G401 (cell line): ENCODE data around the gene GOLM1. TPM values are rescaled to one million over a fixed set of nuclear protein-coding genes. Genes with fewer than 3 reads are reported as not detected.

Experiments used
- DNase-seq: peaks from one replicate; pipeline ENCODE4 v3.0.0-alpha.2; 2015; ENCODE audit warnings: low spot score
- in situ Hi-C: cut with HindIII; loops from 2 replicates; pipeline ENCODE4 v1.10.0; 2016; ENCODE audit warnings: low sequenced_read_pairs, mixed read lengths
- total RNA-seq: library from RNA; depleted of rRNA; stranded (reverse); fragments of >200 nt; shearing (Covaris generic); gene quantifications from 2 replicates; pipeline ENCODE4 v1.2.3, GENCODE V29; 2014

The GOLM1 gene
- total RNA-seq, 1 experiment from 2014 or later, result 39.9 TPM

- no peak for DNase-seq
- in situ Hi-C loops, result no loop called here
Measured at GRCh38 chr9:86093788-86094555, 5.4 kb downstream of the GOLM1 start.

DNA sequence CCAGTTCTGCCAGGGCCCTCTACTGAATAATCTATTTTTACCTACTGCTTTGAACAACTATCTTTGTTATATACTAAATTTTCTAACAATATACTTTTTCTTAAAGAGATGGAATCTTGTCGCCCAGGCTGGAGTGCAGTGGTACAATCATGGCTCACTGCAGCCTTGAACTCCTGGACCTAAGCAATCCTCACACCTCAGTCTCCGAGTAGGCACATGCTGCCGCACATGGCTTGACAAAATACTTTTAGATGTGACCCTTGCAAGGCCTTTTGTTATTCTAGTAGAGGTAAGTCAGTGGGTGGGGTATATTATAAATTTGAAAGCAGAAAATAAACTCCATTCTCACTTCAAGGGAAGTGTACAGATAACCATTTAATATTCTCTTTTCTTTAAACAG, 7.9 kb downstream of the GOLM1 start:
- no peak for DNase-seq
- in situ Hi-C loops, result no loop called here

DNA sequence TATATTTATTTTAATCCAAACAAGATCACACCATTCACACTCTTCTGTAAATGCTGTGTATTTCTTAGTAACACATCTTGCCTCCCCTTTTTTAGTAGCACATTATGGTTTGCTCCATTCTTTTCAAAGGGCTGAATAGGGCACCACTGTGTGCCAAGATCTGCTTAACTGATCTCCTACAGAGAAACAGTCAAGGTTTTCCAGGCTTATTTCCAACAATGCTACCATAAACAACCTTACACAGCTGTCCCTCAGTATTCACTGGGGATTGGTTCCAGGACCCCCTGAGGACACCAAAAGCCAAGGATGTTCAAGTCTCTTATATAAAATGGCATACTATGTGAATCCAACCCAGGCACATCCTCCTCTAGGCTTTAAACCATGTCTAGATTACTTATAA, 16.5 kb downstream of the GOLM1 start:
- in situ Hi-C loops, result no loop called here

DNA sequence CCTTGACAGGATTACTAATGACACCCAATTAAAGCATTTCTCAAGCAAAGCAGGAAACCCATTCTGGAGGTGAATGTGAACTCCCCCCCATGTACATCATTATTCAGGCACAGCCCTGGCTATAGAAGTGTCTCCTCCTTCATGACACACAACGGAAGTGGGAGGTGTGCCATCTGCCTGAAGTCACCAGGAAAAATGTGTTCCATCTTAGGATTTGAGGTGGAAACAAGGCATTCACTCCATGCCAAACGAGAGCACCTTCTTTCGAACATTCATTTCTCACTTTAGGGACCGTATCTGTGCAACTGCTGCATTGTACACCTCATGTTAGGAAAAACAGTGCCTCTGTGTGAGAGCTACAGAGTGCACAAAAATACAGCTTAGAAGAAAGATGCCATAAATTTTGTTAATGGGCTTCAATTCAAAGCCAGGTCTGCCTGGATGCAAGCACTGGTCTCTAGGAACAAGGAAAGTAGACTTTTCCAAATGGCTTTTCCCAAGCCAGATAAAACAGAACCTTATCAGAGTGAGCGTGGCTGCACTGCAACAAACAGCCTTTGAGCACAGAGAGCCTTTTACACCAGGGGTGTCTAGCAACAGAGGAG, 19.4 kb downstream of the GOLM1 start:
- peak; percentile 80 for DNase-seq
- in situ Hi-C loops, result no loop called here

More for the DNA sequence above, 16.5 kb downstream of the GOLM1 start:
- peak; percentile 88 for DNase-seq

GRCh38 chr9:86079421-86079831, 19.9 kb downstream of the GOLM1 start:
- peak; percentile 64 for DNase-seq
- in situ Hi-C loops, result no loop called here

DNA sequence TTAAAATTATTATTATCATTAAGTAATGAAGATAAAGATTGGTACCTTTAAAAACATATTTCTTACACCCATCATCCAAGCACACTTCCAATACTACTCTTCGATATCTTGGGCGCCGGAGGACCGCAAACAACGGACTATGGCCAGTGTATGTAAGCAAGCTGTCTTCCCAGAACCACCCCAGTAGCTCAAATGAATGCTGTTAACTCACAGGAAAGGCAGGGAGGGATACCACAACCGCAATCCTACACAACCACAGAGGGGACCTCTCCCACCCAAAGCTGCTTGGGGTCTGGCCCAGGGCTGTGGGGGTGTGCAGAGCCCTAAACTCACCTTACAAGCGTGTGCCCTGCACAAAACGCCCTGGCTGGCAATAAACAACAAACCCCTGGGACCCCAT, 20.6 kb downstream of the GOLM1 start:
- in situ Hi-C loops, result no loop called here

DNA sequence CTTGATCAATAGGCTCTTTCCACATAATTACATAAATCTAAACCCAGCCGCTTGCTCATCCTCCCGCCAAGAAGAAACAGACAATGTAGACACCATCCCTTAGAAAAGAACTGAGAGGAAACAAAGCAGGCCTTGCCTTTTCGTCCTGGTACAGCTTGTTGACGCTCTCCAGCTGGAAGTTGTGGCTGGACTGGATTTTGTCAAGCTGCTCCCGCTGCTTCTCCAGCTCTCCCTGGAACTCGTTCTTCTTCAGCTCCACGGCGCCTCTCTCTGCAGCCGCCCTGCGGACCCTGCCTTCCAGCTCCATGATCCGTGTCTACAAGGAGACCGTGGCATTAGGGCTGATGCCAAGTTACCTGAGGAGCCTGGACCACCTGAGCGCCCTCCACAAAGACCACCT, 22.1 kb downstream of the GOLM1 start:
- in situ Hi-C loops, result no loop called here
- DNase-seq, result peak; percentile 79

More for the DNA sequence above, 20.6 kb downstream of the GOLM1 start:
- no peak for DNase-seq

- DNase-seq, result no peak
- in situ Hi-C loops, result no loop called here
Measured at GRCh38 chr9:86075132-86076109, 23.9 kb downstream of the GOLM1 start.

GRCh38 chr9:86073839-86074238, 25.5 kb downstream of the GOLM1 start:
- DNase-seq, result no peak
- in situ Hi-C loops, result no loop called here

- in situ Hi-C loops, result no loop called here
- DNase-seq, result no peak
Measured at GRCh38 chr9:86072394-86072877, 26.9 kb downstream of the GOLM1 start.

GRCh38 chr9:86069206-86069869, 30.0 kb downstream of the GOLM1 start:
- DNase-seq, result no peak
- in situ Hi-C loops, result no loop called here

- in situ Hi-C loops, result no loop called here
- DNase-seq, result peak; percentile 94
Measured at GRCh38 chr9:86064220-86064619, 35.1 kb downstream of the GOLM1 start.

DNA sequence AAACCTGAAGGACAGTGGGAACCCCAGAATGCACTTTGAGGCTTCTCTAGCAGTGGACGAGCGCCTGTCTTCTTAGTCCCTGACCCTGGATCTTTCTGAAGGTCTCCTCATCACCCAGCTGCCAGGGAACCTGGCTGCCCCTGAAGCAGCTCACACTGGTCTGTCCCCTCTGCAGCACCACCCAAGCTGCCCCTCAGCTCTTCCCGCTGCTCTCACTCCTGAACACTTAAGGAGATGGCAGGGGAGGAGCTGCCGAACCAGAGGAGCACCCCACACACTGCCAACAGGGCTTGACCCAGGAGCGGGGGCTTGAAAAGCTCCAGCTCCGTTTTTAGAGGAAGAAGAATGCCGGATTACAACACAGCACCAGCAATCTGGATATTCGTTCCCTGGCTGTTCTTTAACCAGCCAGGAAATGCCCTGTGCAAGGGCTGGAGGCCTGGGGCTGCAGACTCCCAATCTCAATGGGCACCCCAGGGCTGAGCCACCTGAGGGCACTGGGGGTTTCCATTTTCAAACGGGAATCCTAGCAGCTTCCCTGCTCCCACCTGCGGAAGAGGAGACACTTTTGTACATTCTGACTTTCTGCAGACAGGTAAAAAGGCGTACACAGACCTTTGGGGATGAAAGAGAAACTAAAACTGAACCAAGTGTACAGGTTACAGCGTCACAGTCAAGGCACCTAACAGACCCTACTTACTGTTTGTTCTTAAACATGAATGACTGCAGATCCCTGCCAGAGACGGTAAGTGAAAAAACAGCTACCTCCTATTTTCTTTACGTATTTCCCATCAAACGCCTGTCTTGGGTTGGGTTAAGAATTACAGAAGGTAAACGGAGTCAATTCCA, 36.3 kb downstream of the GOLM1 start:
- no peak for DNase-seq
- in situ Hi-C loops, result no loop called here

DNA sequence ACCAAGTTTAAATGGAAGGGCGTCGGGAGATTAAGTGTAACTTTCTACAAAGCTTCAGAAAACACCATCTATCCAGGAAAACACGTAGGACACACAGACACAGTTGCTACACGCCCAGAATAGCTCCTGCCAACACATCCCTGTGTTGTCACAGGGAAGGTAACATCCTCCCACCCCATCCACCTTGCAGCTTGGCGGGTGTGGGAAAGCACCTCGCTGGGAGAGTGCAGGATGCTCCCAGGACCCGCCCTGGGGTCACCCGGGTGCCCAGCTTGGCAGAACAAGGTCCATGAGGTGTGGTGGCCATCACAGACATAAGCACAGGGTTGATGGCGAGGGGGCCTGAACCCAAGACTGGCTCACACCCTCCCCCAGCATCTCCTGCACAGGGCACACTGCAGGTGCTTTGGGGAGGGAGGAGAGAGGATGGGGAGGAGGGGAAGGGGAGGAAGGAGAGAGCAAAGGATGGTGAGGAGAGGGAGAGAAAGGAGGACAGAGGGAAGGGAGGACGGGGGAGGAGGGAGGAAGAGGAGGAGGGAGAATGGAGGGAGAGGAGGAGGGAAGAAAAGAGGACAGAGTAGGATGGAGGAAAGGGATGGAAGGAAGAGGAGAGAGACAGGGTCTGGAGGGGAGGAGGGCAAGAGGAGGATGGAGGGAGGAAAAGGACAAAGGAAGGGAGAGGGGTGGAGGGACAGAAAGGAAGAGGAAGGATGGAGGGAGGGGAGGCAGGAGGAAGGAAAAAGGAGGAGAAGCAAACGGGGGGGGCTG, 37.2 kb downstream of the GOLM1 start:
- no peak for DNase-seq
- in situ Hi-C loops, result no loop called here

DNA sequence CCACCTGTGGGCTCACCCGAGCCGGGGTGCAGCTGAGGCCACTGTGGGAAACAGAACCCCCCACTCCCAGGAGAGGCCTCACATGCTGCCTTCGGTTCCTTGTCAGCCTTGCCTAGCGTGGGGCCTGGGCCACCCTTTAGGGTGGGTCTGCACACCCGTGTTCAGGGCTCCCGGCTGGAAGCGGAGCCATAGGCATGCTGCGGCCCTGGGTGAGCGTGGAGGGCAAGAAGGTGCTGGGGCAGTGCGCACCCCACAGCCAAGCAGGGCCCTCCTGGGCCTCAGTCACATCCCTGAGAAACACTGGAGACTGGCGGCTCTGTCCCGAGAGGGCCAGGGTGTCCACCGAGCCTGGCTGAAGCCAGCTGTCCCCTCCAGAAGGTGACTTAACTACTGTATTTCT, 41.9 kb downstream of the GOLM1 start:
- DNase-seq, result no peak
- in situ Hi-C loops, result no loop called here

DNA sequence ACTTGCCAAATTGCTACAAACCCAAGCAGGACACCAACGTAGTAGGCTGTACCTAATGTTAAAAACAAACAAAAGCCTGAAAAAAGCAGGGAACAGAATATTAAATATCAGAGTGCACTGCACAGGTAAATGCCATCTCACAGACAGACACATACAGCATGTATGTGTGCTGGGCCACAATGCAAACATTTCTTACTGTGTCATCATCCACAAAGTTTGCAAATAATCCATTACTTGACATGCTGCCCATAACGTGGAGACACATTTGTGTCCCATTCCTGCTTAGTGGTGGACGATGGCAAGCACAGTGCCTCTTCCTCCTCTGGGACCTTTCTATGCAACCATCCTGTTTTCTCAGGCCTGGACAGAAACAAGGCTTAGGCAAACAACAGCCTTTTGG, 44.7 kb downstream of the GOLM1 start:
- DNase-seq, result no peak
- in situ Hi-C loops, result no loop called here

DNA sequence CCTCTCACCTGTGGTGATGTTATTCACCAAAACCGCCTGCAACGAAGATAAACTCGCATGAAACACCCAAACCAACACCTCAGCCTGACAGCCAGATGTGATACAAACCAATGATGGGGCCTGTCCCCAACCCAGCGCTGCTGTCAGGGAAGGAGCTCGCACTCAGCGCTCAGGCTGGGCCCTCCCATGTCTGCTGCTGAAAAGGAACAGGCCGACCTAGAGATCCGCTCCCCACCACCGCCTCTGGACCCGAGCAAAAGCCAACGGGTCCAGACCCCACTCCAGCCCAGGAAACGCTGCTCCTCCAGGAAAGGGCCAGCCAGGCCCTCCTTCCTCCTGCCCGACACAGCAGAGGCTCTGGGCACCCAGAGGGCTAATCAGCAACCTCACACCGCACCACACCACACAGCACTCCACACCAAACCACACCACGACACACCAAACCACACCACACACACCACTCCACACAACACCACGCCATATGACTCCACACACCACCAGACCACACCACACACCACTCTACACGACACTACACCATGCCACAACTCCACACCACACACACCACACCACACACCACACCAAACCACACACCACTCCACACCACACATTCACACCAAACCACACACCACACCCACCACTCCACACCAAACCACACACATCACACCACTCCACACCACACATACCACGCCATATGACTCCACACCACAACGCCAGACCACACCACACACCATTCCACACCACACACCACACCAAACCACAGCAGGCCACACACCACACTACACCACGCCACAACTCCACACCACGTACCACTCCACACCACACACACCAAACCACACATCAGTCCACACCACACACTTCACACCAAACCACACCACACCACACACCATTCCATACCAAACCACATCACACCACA, 46.5 kb downstream of the GOLM1 start:
- no peak for DNase-seq
- in situ Hi-C loops, result no loop called here
